MCF 10A (cell line): ENCODE data around the gene TTC21A. TPM values are rescaled to one million over a fixed set of nuclear protein-coding genes. Genes with fewer than 3 reads are reported as not detected.
A peak's percentile ranks its signal among the peaks of the same experiment; 100 is the strongest.
"Not testable (repeated sequence)": the region's sequence is repeated elsewhere in the genome, so short reads cannot be mapped to it uniquely, and the experiment has no call there.

Experiments used
- Bru-seq: library from RNA; stranded (reverse); fragments of 400-500 nt; gene quantifications from one replicate; lab custom pipeline; 2021; lab: Mats Ljungman, UMichigan
- BruChase-seq, 2 experiments: library from RNA; stranded (reverse); fragments of 400-500 nt; gene quantifications; one replicate each; lab custom pipeline; 2021; lab: Mats Ljungman, UMichigan
- BruUV-seq: library from RNA; stranded (reverse); fragments of 400-500 nt; replicated peaks from 2 replicates; lab custom pipeline; 2021; lab: Mats Ljungman, UMichigan
- CTCF ChIA-PET: fragments of 300-600 bp; sonication (Branson Sonifier 250); formaldehyde crosslinking; extraction: SDS; loops from one replicate; lab custom pipeline; 2021; ENCODE audit warnings: antibody characterized with exemption, inconsistent platforms; lab: Yijun Ruan, JAX
- POLR2A ChIA-PET: fragments of 300-600, 350-650 bp; sonication (Branson Sonifier 250); formaldehyde crosslinking; extraction: SDS; loops from one replicate; lab custom pipeline; 2020; ENCODE audit warnings: antibody characterized with exemption, inconsistent platforms; lab: Yijun Ruan, JAX
- DNase-seq: peaks from one replicate; pipeline ENCODE4 v3.0.0-alpha.2; 2018; ENCODE audit not compliant: unreplicated experiment
- H3K27ac Mint-ChIP-seq: one replicate; pipeline ENCODE4 v1.8.0; 2022; ENCODE audit warnings: mild to moderate bottlenecking, low read depth, mixed read lengths; ENCODE audit not compliant: unreplicated experiment
- H3K27me3 Mint-ChIP-seq: one replicate; pipeline ENCODE4 v1.8.0; 2022; ENCODE audit warnings: mixed read lengths; ENCODE audit not compliant: insufficient read depth, unreplicated experiment
- H3K36me3 Mint-ChIP-seq: one replicate; pipeline ENCODE4 v1.8.0; 2022; ENCODE audit warnings: mild to moderate bottlenecking, moderate library complexity, mixed read lengths; ENCODE audit not compliant: insufficient read depth, unreplicated experiment
- H3K4me1 Mint-ChIP-seq: one replicate; pipeline ENCODE4 v1.8.0; 2022; ENCODE audit warnings: mixed read lengths; ENCODE audit not compliant: insufficient read depth, unreplicated experiment
- H3K4me3 Mint-ChIP-seq: one replicate; pipeline ENCODE4 v1.8.0; 2022; ENCODE audit warnings: mild to moderate bottlenecking, moderate library complexity, mixed read lengths; ENCODE audit not compliant: unreplicated experiment
- H3K9me3 Mint-ChIP-seq: one replicate; pipeline ENCODE4 v1.8.0; 2022; ENCODE audit warnings: mixed read lengths; ENCODE audit not compliant: unreplicated experiment
- CTCF ChIP-seq: fragments of 200-600 bp; IDR thresholded peaks from one replicate; pipeline ENCODE4 v1.8.0; 2022; ENCODE audit warnings: antibody characterized with exemption, mild to moderate bottlenecking; ENCODE audit not compliant: unreplicated experiment
- intact Hi-C: fragments of 100-400 bp; cut with micrococcal nuclease; formaldehyde crosslinking; loops from 2 replicates; pipeline ENCODE4 v1.14.1; 2022
- long read RNA-seq: library from polyadenylated mRNA; stranded (forward); transcript quantifications from one replicate; pipeline ENCODE4 v2.0.0, GENCODE V29; 2022
- total RNA-seq: library from RNA; stranded (reverse); gene quantifications from 2 replicates; pipeline ENCODE4 v1.2.3, GENCODE V29; 2022

Gene TTC21A
- total RNA-seq (2.1 and 5.4 TPM in 2 replicates), Bru-seq, nascent RNA (percentile 37 among the genes with signal in this experiment), BruChase-seq, experiment 1, labeled RNA remaining after a 6-hour chase (percentile 37 among the genes with signal in this experiment), BruChase-seq, experiment 2, labeled RNA remaining after a 2-hour chase (percentile 45 among the genes with signal in this experiment)
- long read RNA-seq, partial matches to known transcripts: 2 of 3 reads
- long read RNA-seq, other reads (novel, unspliced or antisense): 1 of 3 reads

GRCh38 chr3:39107388-39108199 is at the start of gene TTC21A, which contains the start of gene GORASP1:
TTC21A (plus strand) TSS chr3:39107680; CDS start chr3:39107838, 158 bp downstream.
GORASP1 (minus strand) TSS chr3:39107627; CDS start chr3:39107541, 86 bp downstream.
- no TSS peak for BruUV-seq
- intact Hi-C loops: loop anchor here (2.0 kb wide), 1 partner anchor 73 kb away; no protein-coding TSS in a partner anchor
- POLR2A ChIA-PET: interaction anchor here (0.6 to 1.8 kb wide), 17 partner anchors 8 to 200 kb away, joined by 3 to 9 read pairs (median 5); no protein-coding TSS in a partner anchor
- H3K4me3 Mint-ChIP-seq: peak within 1 kb of the TSS; percentile 94
- CTCF ChIA-PET: interaction anchor here (0.6 to 5.9 kb wide), 12 partner anchors 10 to 1440 kb away, joined by 3 to 39 read pairs (median 6); no protein-coding TSS in a partner anchor
- DNase-seq: peak; percentile 84
- no peaks in the 10 kb centered on the region for H3K27me3 Mint-ChIP-seq
- no peaks in the 10 kb centered on the region for H3K36me3 Mint-ChIP-seq
- H3K9me3 Mint-ChIP-seq: no peaks in the 10 kb centered on the region
- H3K27ac Mint-ChIP-seq: peak within 1 kb of the TSS; percentile 94
- H3K4me1 Mint-ChIP-seq: peaks cover 37% of the 10 kb centered on the region
- TF ChIP-seq CTCF: no peak

- BruUV-seq, POLR2A ChIA-PET, DNase-seq, H3K36me3 Mint-ChIP-seq, H3K27me3 Mint-ChIP-seq, H3K4me1 Mint-ChIP-seq, H3K27ac Mint-ChIP-seq, CTCF ChIA-PET, H3K9me3 Mint-ChIP-seq, H3K4me3 Mint-ChIP-seq, intact Hi-C loops: not testable (repeated sequence)
Observed at GRCh38 chr3:39061228-39061627, 46.3 kb upstream of the TTC21A start.

- ChIA-PET CTCF (interaction anchor here (0.6 to 1.1 kb wide), 2 partner anchors 227 to 785 kb away, joined by 3 read pairs; no protein-coding TSS in a partner anchor), POLR2A (interaction anchor here (0.9 kb wide), 1 partner anchor 9 kb away, joined by 3 read pairs; no protein-coding TSS in a partner anchor)
- no TSS peak for BruUV-seq
- no peak for DNase-seq
- intact Hi-C loops: no loop called here
- Mint-ChIP-seq H3K4me1 (no peaks in the 10 kb centered on the region), H3K27ac (no peak overlapping the region), H3K4me3 (no peak overlapping the region), H3K9me3 (no peaks in the 10 kb centered on the region), H3K36me3 (peaks cover 10% of the 10 kb centered on the region), H3K27me3 (no peaks in the 10 kb centered on the region)
- TF ChIP-seq CTCF: no peak
Observed at GRCh38 chr3:39062180-39062579, 45.3 kb upstream of the TTC21A start.

GRCh38 chr3:39063143-39063542 is 44.3 kb upstream of the TTC21A start:
- Mint-ChIP-seq H3K36me3 (peaks cover 20% of the 10 kb centered on the region), H3K27me3 (no peaks in the 10 kb centered on the region), H3K27ac (no peak overlapping the region), H3K4me3 (no peak overlapping the region), H3K9me3 (no peaks in the 10 kb centered on the region), H3K4me1 (peaks cover 5% of the 10 kb centered on the region)
- intact Hi-C loops: no loop called here
- TF ChIP-seq CTCF: no peak
- POLR2A ChIA-PET: no interaction called here
- no peak for DNase-seq
- CTCF ChIA-PET: interaction anchor here (1.1 kb wide), 1 partner anchor 226 kb away, joined by 3 read pairs; no protein-coding TSS in a partner anchor
- BruUV-seq: no TSS peak
